Transverse colon (tissue), 4 donors: ENCODE data around the gene SLC16A9. TPM values are rescaled to one million over a fixed set of nuclear protein-coding genes. Genes with fewer than 3 reads are reported as not detected.

Experiments used
- DNase-seq: peaks from one replicate; pipeline ENCODE4 v3.0.0-alpha.2; 2019
- H3K27ac ChIP-seq, 4 donors: fragments of 200-600 bp; sonication (generic); 2 replicates each; pipeline ENCODE4 v1.5.1; 2016 to 2018; ENCODE audit warnings: inconsistent platforms in 4 of 4
- H3K27me3 ChIP-seq: fragments of 200-600 bp; sonication (generic); 2 replicates; pipeline ENCODE4 v1.5.1; 2017; ENCODE audit warnings: inconsistent platforms
- H3K36me3 ChIP-seq, 4 donors: fragments of 200-600 bp; sonication (generic); 2 replicates each; pipeline ENCODE4 v1.5.1; 2017 to 2019; ENCODE audit warnings: inconsistent platforms in 4 of 4
- H3K4me1 ChIP-seq, 4 donors: fragments of 200-600 bp; sonication (generic); 2 replicates each; pipeline ENCODE4 v1.5.1; 2017 to 2020; ENCODE audit warnings: inconsistent platforms in 4 of 4
- H3K4me3 ChIP-seq, 4 donors: fragments of 200-600 bp; sonication (generic); 1 replicate in 1 of 4; 2 replicates in 3 of 4; pipeline versions ENCODE4 v1.5.1 to v1.6.1; 2017 to 2019; ENCODE audit warnings: inconsistent platforms in 4 of 4
- H3K9me3 ChIP-seq, 2 donors: fragments of 200-600 bp; sonication (generic); 2 replicates each; pipeline ENCODE4 v1.5.1; 2017 to 2019; ENCODE audit warnings: inconsistent platforms in 2 of 2
- EP300 ChIP-seq: sonication (generic); formaldehyde crosslinking; IDR thresholded peaks from one replicate; pipeline ENCODE4 v1.6.1; 2017; ENCODE audit warnings: antibody characterized with exemption, low read depth
- POLR2A ChIP-seq: fragments of 450-650 bp; IDR thresholded peaks from one replicate; pipeline ENCODE4 v1.6.1; 2016; ENCODE audit warnings: antibody characterized with exemption, mild to moderate bottlenecking, moderate library complexity
- POLR2AphosphoS5 ChIP-seq, 3 donors: sonication (generic); formaldehyde crosslinking; IDR thresholded peaks; one replicate each; pipeline ENCODE4 v1.6.1; 2016; ENCODE audit warnings: antibody characterized with exemption in 3 of 3
- WGBS, 2 donors: methylation state at CpG; one replicate each; pipeline ENCODE4 v1.1.5; 2018; ENCODE audit warnings: low coverage in 1 of 2; 5-methylcytosine and 5-hydroxymethylcytosine counted together
- in situ Hi-C, 4 donors: fragments of 200-750 bp; cut with MboI; loops; one replicate each; pipeline versions ENCODE4 v1.15.0 to v1.15.1; 2017; ENCODE audit warnings: low sequenced_read_pairs in 3 of 4, low pct_ligation_motif_present in 1 of 4, low pct_unique_long_range_greater_than_20kb in 1 of 4
- intact Hi-C: fragments of 100-400 bp; cut with DNase I; formaldehyde crosslinking; loops from one replicate; pipeline ENCODE4 v1.15.1; 2023; ENCODE audit warnings: low total_unique reads
- total RNA-seq, 4 donors: library from RNA; depleted of rRNA; stranded (reverse); fragments of >200 nt; gene quantifications; one replicate each; pipeline ENCODE4 v1.1.0, GENCODE V29; 2016
- TF ChIP-seq, protein P1 (sequence below), 5 experiments: fragments of 200-600 bp in 3 of 5; fragments of 450-650 bp in 2 of 5; sonication (generic) in 3 of 5; IDR thresholded peaks; 1 replicate in 2 of 5; 2 replicates in 3 of 5; pipeline ENCODE4 v1.5.1; 2016 to 2017; ENCODE audit warnings: antibody characterized with exemption in 5 of 5, inconsistent platforms in 3 of 5, mild to moderate bottlenecking in 2 of 5, moderate library complexity in 1 of 5

Gene SLC16A9
- total RNA-seq, 4 donors from 2014 or later = 0.80 to 58.7 (median 15.3) TPM

DNA sequence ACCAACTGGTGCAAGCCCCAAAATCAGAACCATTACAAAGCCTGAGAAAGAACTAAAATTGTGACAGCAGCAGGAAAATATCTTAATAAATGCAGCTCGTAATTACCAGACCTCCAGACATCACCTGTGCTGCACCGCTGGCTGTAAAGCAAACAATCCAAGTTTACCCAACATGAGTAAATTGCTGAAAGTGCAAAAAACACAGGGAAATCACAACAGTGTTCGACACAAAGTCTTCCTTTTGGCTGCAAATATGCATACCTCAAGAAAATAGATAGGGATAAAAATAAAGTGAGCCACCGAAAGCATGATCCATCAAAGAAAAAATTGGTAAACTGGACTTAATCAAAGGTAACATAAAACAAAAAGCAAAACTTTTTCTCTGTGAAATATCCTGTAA is 101.7 kb downstream of the SLC16A9 start:
- H3K27ac ChIP-seq = peak overlapping the region; percentile 20 to 77 (median 58)
- H3K4me3 ChIP-seq = no peak overlapping the region
- H3K4me1 ChIP-seq = peaks cover 0 to 19% (median 10%) of the 10 kb centered on the region in 4 donors
- no peaks in the 10 kb centered on the region for H3K9me3 ChIP-seq
- TF ChIP-seq POLR2A (no peak), EP300 (no peak), POLR2AphosphoS5 (IDR thresholded peaks at IDR 0.05) (no peak)
- TF ChIP-seq, protein P1, sequence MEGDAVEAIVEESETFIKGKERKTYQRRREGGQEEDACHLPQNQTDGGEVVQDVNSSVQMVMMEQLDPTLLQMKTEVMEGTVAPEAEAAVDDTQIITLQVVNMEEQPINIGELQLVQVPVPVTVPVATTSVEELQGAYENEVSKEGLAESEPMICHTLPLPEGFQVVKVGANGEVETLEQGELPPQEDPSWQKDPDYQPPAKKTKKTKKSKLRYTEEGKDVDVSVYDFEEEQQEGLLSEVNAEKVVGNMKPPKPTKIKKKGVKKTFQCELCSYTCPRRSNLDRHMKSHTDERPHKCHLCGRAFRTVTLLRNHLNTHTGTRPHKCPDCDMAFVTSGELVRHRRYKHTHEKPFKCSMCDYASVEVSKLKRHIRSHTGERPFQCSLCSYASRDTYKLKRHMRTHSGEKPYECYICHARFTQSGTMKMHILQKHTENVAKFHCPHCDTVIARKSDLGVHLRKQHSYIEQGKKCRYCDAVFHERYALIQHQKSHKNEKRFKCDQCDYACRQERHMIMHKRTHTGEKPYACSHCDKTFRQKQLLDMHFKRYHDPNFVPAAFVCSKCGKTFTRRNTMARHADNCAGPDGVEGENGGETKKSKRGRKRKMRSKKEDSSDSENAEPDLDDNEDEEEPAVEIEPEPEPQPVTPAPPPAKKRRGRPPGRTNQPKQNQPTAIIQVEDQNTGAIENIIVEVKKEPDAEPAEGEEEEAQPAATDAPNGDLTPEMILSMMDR (IDR thresholded peaks at IDR 0.05) = no peak
- in situ Hi-C loops = loop anchor here in 2 of 4 donors (25.0 kb wide), 3 partner anchors 371 to 821 kb away; no protein-coding TSS in a partner anchor
- no peaks in the 10 kb centered on the region for H3K27me3 ChIP-seq
- intact Hi-C loops = no loop called here
- no peak for DNase-seq
- no peaks in the 10 kb centered on the region for H3K36me3 ChIP-seq
- WGBS, 2 donors = 16 to 52% methylated on average over 3 to 4 of the region's 4 CpGs

DNA sequence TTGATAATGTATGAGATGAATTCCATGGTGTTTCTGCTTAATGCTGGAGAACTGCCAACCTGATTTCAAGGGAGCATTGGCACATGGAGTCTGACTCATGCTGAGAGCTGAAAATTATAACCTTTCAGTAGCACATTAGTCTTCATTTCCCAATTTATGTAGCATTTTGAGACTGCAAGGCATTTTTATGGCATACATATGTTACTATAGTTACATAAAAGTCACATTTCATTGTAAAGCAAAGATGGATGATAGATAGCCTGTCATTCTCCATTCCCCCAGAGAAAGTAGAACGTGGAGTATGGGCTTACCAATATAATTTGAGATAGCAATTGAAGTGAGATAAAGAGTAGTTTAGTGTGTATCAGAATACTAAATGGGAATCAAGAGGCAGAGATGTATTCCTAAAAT is 103.1 kb downstream of the SLC16A9 start:
- DNase-seq = no peak
- TF ChIP-seq, protein P1 (IDR thresholded peaks at IDR 0.05) = no peak
- no peak for TF ChIP-seq POLR2AphosphoS5 (IDR thresholded peaks at IDR 0.05)
- no peak for TF ChIP-seq POLR2A
- no peak for TF ChIP-seq EP300
- 64% methylated on average over 1 of the region's 1 CpG; no CpG with 5 or more reads in 1 of the 2 donors for WGBS, 2 donors

DNA sequence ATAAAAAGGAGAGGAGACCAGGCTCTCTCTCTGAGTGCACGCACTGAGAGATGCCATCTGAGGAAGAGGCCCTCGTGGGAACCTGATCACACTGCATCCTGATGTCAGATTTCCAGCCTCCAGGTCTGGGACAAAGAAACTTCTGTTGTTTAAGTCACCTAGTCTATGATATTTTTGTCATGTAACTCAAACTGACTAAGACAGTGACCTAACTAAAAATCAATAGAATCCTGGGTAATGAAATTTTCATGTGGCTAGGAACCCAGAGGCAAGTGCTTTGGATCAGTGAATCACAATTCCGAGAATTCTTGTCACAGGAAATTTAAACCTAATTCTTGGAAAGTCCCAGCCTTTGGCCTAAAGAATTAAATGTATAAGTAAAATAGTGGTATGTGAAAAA is 107.7 kb downstream of the SLC16A9 start:
- DNase-seq = no peak
- H3K27me3 ChIP-seq = no peaks in the 10 kb centered on the region
- intact Hi-C loops = no loop called here
- no peak overlapping the region for H3K4me3 ChIP-seq
- no peak overlapping the region for H3K27ac ChIP-seq
- 83 to 86% methylated on average over 1 to 3 of the region's 3 CpGs for WGBS, 2 donors
- in situ Hi-C loops = loop anchor here in 2 of 4 donors (25.0 kb wide), 3 partner anchors 365 to 815 kb away; no protein-coding TSS in a partner anchor
- no peaks in the 10 kb centered on the region for H3K36me3 ChIP-seq
- TF ChIP-seq, protein P1 (IDR thresholded peaks at IDR 0.05) = no peak
- TF ChIP-seq POLR2A (no peak), EP300 (no peak), POLR2AphosphoS5 (IDR thresholded peaks at IDR 0.05) (no peak)
- H3K4me1 ChIP-seq = peaks cover 0 to 5% (median 0%) of the 10 kb centered on the region in 4 donors
- H3K9me3 ChIP-seq = no peaks in the 10 kb centered on the region

More for the DNA sequence above, 103.1 kb downstream of the SLC16A9 start:
- Histone ChIP-seq H3K36me3 (no peaks in the 10 kb centered on the region), H3K4me1 (peaks cover 0 to 19% (median 10%) of the 10 kb centered on the region in 4 donors), H3K27me3 (no peaks in the 10 kb centered on the region), H3K9me3 (no peaks in the 10 kb centered on the region), H3K27ac (no peak overlapping the region), H3K4me3 (no peak overlapping the region)
- intact Hi-C loops = no loop called here
- in situ Hi-C loops = loop anchor here in 2 of 4 donors (25.0 kb wide), 3 partner anchors 369 to 819 kb away; no protein-coding TSS in a partner anchor

Other genes starting within 250 kb of the SLC16A9 start
- not detected for gene MRLN, start 43.6 kb upstream of the SLC16A9 start, total RNA-seq
- 10 to 100 TPM; 26.2 to 56.7 (median 49.5) TPM for gene CCDC6, start 196.7 kb upstream of the SLC16A9 start, total RNA-seq